NB4 (cell line): Measurements from ENCODE around the gene PHF21B.

ENCODE experiments used
- CTCF ChIP-seq: IDR thresholded peaks from one replicate; pipeline ENCODE4 v1.5.1; 2012; ENCODE audit warnings: low read depth, low read length
- MAX ChIP-seq: IDR thresholded peaks from 2 replicates; pipeline ENCODE4 v1.6.1; 2011; ENCODE audit warnings: low read depth, low read length
- POLR2A ChIP-seq: IDR thresholded peaks from 2 replicates; pipeline ENCODE4 v1.6.1; 2011; ENCODE audit warnings: mild to moderate bottlenecking; ENCODE audit not compliant: insufficient read length; ENCODE audit errors: extremely low read depth

GRCh38 chr22:44845191-44845590, 164.6 kb downstream of the PHF21B start:
- TF ChIP-seq POLR2A (no peak), CTCF (no peak), MAX (no peak)
